Tibial nerve (tissue), 4 donors: ENCODE measurements around the gene NRBP1. TPM values are rescaled to one million over a fixed set of nuclear protein-coding genes. Genes with fewer than 3 reads are reported as not detected.
A peak's percentile ranks its signal among the peaks of the same experiment; 100 is the strongest.

Experiments used
- DNase-seq, 2 donors: peaks; one replicate each; pipeline ENCODE4 v3.0.0-alpha.2; 2019; ENCODE audit warnings: low spot score in 2 of 2
- H3K27ac ChIP-seq, 4 donors: fragments of 200-600 bp; sonication (generic) in 3 of 4; one replicate each; pipeline ENCODE4 v1.5.1; 2017 to 2019; ENCODE audit warnings: mild to moderate bottlenecking in 1 of 4
- H3K27me3 ChIP-seq, 2 donors: fragments of 200-600 bp; sonication (generic) in 1 of 2; one replicate each; pipeline versions ENCODE4 v1.5.1 to v1.6.0; 2017 to 2019
- H3K36me3 ChIP-seq, 3 donors: fragments of 200-600 bp; sonication (generic); one replicate each; pipeline ENCODE4 v1.5.1; 2018 to 2019
- H3K4me1 ChIP-seq, 4 donors: fragments of 200-600 bp; sonication (generic) in 3 of 4; one replicate each; pipeline ENCODE4 v1.5.1; 2017 to 2019
- H3K4me3 ChIP-seq, 4 donors: fragments of 200-600 bp; sonication (generic) in 3 of 4; one replicate each; pipeline ENCODE4 v1.5.1; 2017 to 2019; ENCODE audit warnings: mild to moderate bottlenecking in 1 of 4, moderate library complexity in 1 of 4
- H3K9me3 ChIP-seq, 4 donors: fragments of 200-600 bp; sonication (generic) in 3 of 4; one replicate each; pipeline ENCODE4 v1.5.1; 2017 to 2019
- CTCF ChIP-seq, 5 experiments: fragments of 200-600 bp in 3 of 5; fragments of 450-650 bp in 2 of 5; sonication (generic) in 3 of 5; IDR thresholded peaks; one replicate each; pipeline ENCODE4 v1.5.1; 2016 to 2019; ENCODE audit warnings: antibody characterized with exemption in 5 of 5, mild to moderate bottlenecking in 3 of 5, moderate library complexity in 2 of 5
- EP300 ChIP-seq, 2 donors: sonication (generic); formaldehyde crosslinking; IDR thresholded peaks; one replicate each; pipeline ENCODE4 v1.6.1; 2017; ENCODE audit warnings: antibody characterized with exemption in 2 of 2, mild to moderate bottlenecking in 1 of 2
- POLR2A ChIP-seq, 2 donors: fragments of 450-650 bp; IDR thresholded peaks; one replicate each; pipeline ENCODE4 v1.6.1; 2017; ENCODE audit warnings: antibody characterized with exemption in 2 of 2, mild to moderate bottlenecking in 2 of 2, moderate library complexity in 2 of 2
- WGBS, 2 donors: methylation state at CpG; one replicate each; pipeline ENCODE4 v1.1.5; 2018; 5-methylcytosine and 5-hydroxymethylcytosine counted together
- total RNA-seq, 4 donors: library from RNA; depleted of rRNA; stranded (reverse); fragments of >200 nt; gene quantifications; one replicate each; pipeline ENCODE4 v1.1.0, GENCODE V29; 2016

Gene NRBP1
- total RNA-seq, 4 donors from 2014 or later: 43.7 to 62.5 (median 56.7) TPM

GRCh38 chr2:27453968-27454367, 25.5 kb downstream of the NRBP1 start:
- H3K27ac ChIP-seq: no peak overlapping the region
- WGBS, 2 donors: 89 to 91% methylated on average over 7 of the region's 7 CpGs
- no peak overlapping the region for H3K4me3 ChIP-seq
- DNase-seq: no peak
- TF ChIP-seq EP300 (IDR thresholded peaks at IDR 0.05) (no peak), POLR2A (IDR thresholded peaks at IDR 0.05) (no peak), CTCF (IDR thresholded peaks at IDR 0.05) (no peak)
- peaks cover 4 to 97% (median 8%) of the 10 kb centered on the region in 3 donors for H3K36me3 ChIP-seq
- no peaks in the 10 kb centered on the region for H3K4me1 ChIP-seq
- no peaks in the 10 kb centered on the region for H3K9me3 ChIP-seq
- H3K27me3 ChIP-seq: no peaks in the 10 kb centered on the region

DNA sequence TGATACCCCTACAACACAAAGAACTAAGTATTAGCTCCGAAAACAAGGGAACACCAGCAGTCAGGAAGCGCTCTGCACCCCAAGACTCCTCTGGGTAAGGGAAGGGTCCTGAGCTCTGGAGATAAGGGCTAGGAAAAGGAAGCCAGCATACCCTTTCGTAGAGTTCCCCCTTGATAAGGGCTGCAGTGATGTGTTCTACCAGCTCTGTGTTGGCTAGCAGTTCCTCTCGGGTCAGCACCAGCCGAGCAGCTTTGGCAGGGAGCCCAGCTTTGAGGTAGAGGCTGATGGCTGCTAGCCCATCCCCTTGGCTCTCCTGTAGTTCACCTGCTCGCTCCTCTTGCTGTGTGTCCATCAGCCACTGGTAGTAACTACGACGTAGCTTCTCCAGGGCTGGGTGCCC, 32.7 kb downstream of the NRBP1 start:
- peaks cover 5 to 87% (median 9%) of the 10 kb centered on the region in 3 donors for H3K36me3 ChIP-seq
- no peaks in the 10 kb centered on the region for H3K4me1 ChIP-seq
- no peak overlapping the region for H3K27ac ChIP-seq
- TF ChIP-seq CTCF (IDR thresholded peaks at IDR 0.05) (no peak), EP300 (IDR thresholded peaks at IDR 0.05) (no peak), POLR2A (IDR thresholded peaks at IDR 0.05) (no peak)
- DNase-seq: no peak
- 87 to 88% methylated on average over 8 of the region's 8 CpGs for WGBS, 2 donors
- H3K9me3 ChIP-seq: no peaks in the 10 kb centered on the region
- H3K4me3 ChIP-seq: no peak overlapping the region
- H3K27me3 ChIP-seq: no peaks in the 10 kb centered on the region

GRCh38 chr2:27464443-27464842, 36.0 kb downstream of the NRBP1 start:
- Histone ChIP-seq H3K27ac (no peak overlapping the region), H3K4me1 (no peaks in the 10 kb centered on the region), H3K27me3 (no peaks in the 10 kb centered on the region), H3K36me3 (peaks cover 0 to 65% (median 5%) of the 10 kb centered on the region in 3 donors), H3K4me3 (no peak overlapping the region), H3K9me3 (no peaks in the 10 kb centered on the region)
- WGBS, 2 donors: 97% methylated on average over 7 of the region's 7 CpGs
- TF ChIP-seq EP300 (IDR thresholded peaks at IDR 0.05) (no peak), POLR2A (IDR thresholded peaks at IDR 0.05) (no peak), CTCF (IDR thresholded peaks at IDR 0.05) (no peak)
- DNase-seq: no peak

GRCh38 chr2:27471961-27472360, 43.5 kb downstream of the NRBP1 start:
- no peak overlapping the region for H3K27ac ChIP-seq
- TF ChIP-seq CTCF (IDR thresholded peaks at IDR 0.05): no peak
- no peak for TF ChIP-seq POLR2A (IDR thresholded peaks at IDR 0.05)
- no peak for TF ChIP-seq EP300 (IDR thresholded peaks at IDR 0.05)
- no peaks in the 10 kb centered on the region for H3K4me1 ChIP-seq
- no peak overlapping the region for H3K4me3 ChIP-seq
- no peak for DNase-seq
- 85 to 91% methylated on average over 5 of the region's 5 CpGs for WGBS, 2 donors
- no peaks in the 10 kb centered on the region for H3K9me3 ChIP-seq
- H3K36me3 ChIP-seq: peaks cover 0 to 82% (median 5%) of the 10 kb centered on the region in 3 donors
- no peaks in the 10 kb centered on the region for H3K27me3 ChIP-seq

DNA sequence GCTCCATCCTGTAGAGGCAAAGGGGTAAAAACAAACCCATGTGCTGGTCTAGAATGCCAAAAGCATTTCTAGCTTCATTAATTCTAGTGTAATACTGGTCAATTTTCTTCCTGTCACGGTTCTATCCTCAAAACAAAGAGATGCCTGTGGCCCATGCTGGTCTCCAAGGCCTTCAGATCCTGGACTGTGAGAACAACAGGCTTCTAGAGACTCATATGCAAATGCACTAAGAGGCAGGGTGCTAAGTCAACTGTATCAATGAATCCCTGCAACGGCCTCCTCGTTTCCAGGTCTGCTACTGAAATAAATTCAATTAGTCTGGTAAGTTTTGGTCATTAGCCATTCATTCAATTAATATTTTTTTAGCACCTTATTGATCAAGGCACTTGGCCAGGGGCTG, 57.1 kb downstream of the NRBP1 start:
- H3K27ac ChIP-seq: no peak overlapping the region
- no peak for DNase-seq
- H3K9me3 ChIP-seq: no peaks in the 10 kb centered on the region
- H3K4me1 ChIP-seq: peaks cover 0 to 21% (median 11%) of the 10 kb centered on the region in 4 donors
- WGBS, 2 donors: 54 to 61% methylated on average over 3 of the region's 3 CpGs
- H3K27me3 ChIP-seq: no peaks in the 10 kb centered on the region
- H3K4me3 ChIP-seq: no peak overlapping the region
- peaks cover 0 to 53% (median 3%) of the 10 kb centered on the region in 3 donors for H3K36me3 ChIP-seq
- TF ChIP-seq EP300 (IDR thresholded peaks at IDR 0.05) (no peak), POLR2A (IDR thresholded peaks at IDR 0.05) (no peak)

- Histone ChIP-seq H3K27ac (peak overlapping the region; percentile 46 to 85 (median 64)), H3K27me3 (no peaks in the 10 kb centered on the region), H3K9me3 (no peaks in the 10 kb centered on the region), H3K4me3 (peak overlapping the region; percentile 53 to 81 (median 62)), H3K36me3 (peaks cover 0 to 23% (median 0%) of the 10 kb centered on the region in 3 donors), H3K4me1 (peaks cover 0 to 26% (median 11%) of the 10 kb centered on the region in 4 donors)
- no peak for DNase-seq
- WGBS, 2 donors: 3 to 4% methylated on average over 11 of the region's 11 CpGs
- no peak for TF ChIP-seq POLR2A (IDR thresholded peaks at IDR 0.05)
- no peak for TF ChIP-seq CTCF (IDR thresholded peaks at IDR 0.05)
- no peak for TF ChIP-seq EP300 (IDR thresholded peaks at IDR 0.05)
These were observed 60.7 kb downstream of the NRBP1 start for GRCh38 chr2:27489118-27489497.
